ENCODE results near the gene PTPRN2. TPM values are rescaled to one million over a fixed set of nuclear protein-coding genes. Genes with fewer than 3 reads are reported as not detected.

Gene PTPRN2
- total and polyA plus RNA-seq, 2 of the 13 experiments (the other 11 are each of a cell fraction or from before 2014, with no cell fraction given), result 2.5 to 24.2 TPM

DNA sequence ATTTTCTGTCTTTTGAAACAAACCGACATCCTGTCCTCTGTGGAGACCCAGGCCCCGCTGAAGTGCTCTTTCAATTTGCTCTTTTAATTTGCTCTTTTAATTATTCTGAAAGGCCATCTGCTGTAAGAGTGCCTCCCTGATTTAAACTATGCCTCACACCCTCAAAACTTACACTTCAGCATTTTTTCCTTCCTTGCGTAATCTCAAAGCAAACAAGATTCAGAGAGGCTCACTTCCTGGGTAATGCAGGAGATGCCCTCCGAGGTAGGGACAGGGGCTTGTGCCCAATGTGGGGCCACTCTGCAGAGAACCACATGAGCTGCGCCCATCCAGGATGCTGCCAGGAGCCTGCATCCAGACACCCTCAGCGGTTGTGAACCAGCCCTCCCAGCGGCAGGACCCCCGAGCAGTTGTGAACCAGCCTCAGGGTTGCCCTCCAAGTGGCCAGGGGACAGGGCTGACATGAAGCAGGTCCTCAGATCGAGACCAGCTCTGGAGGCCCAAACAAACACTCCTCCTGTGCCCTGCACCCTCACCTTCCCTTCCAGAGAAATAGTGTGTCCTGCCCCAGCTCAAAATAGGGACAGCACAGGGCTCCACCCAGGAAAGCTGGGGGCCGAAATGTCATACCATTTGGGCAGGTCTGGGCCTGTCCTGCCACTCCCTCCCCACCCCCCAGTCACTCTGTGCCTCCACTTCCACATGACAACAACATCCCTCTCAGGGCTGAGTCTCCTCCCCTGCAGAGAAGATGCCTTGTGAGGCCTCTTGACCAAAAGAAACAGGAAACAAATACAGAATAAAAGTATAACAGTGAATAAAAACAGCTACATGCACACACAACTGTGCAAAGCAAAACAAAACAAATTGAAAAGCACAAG is 190.4 kb downstream of the PTPRN2 start (continued):
- TF ChIP-seq, protein P1, sequence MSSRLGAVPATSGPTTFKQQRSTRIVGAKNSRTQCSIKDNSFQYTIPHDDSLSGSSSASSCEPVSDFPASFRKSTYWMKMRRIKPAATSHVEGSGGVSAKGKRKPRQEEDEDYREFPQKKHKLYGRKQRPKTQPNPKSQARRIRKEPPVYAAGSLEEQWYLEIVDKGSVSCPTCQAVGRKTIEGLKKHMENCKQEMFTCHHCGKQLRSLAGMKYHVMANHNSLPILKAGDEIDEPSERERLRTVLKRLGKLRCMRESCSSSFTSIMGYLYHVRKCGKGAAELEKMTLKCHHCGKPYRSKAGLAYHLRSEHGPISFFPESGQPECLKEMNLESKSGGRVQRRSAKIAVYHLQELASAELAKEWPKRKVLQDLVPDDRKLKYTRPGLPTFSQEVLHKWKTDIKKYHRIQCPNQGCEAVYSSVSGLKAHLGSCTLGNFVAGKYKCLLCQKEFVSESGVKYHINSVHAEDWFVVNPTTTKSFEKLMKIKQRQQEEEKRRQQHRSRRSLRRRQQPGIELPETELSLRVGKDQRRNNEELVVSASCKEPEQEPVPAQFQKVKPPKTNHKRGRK (CRISPR knock-in tag; IDR thresholded peaks at IDR 0.05), result no peak
- TF ChIP-seq ZNF484 (CRISPR knock-in tag; IDR thresholded peaks at IDR 0.05; ENCODE audit: borderline replicate concordance, low read depth), result no peak
- TF ChIP-seq MAFF (IDR thresholded peaks at IDR 0.05; ENCODE audit: low read depth, low read length), result peak; percentile 85
- TF ChIP-seq FOSL1 (CRISPR knock-in tag; IDR thresholded peaks at IDR 0.05; ENCODE audit: borderline replicate concordance), result no peak
- TF ChIP-seq ETV5 (CRISPR knock-in tag; IDR thresholded peaks at IDR 0.05; ENCODE audit: borderline replicate concordance), result peak; percentile 82; the same call in 1 of the 2 replicates
- TF ChIP-seq ZNF331 (CRISPR knock-in tag; IDR thresholded peaks at IDR 0.05), result peak; percentile 25; the same call in 1 of the 2 replicates
- TF ChIP-seq, protein P2, sequence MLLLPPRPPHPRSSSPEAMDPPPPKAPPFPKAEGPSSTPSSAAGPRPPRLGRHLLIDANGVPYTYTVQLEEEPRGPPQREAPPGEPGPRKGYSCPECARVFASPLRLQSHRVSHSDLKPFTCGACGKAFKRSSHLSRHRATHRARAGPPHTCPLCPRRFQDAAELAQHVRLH (CRISPR knock-in tag; IDR thresholded peaks at IDR 0.05; ENCODE audit: borderline replicate concordance, low read depth), result no peak
- no peak for TF ChIP-seq ZFP90 (CRISPR knock-in tag; IDR thresholded peaks at IDR 0.05; ENCODE audit: borderline replicate concordance)
- TF ChIP-seq, protein P3, sequence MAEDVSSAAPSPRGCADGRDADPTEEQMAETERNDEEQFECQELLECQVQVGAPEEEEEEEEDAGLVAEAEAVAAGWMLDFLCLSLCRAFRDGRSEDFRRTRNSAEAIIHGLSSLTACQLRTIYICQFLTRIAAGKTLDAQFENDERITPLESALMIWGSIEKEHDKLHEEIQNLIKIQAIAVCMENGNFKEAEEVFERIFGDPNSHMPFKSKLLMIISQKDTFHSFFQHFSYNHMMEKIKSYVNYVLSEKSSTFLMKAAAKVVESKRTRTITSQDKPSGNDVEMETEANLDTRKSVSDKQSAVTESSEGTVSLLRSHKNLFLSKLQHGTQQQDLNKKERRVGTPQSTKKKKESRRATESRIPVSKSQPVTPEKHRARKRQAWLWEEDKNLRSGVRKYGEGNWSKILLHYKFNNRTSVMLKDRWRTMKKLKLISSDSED (CRISPR knock-in tag; IDR thresholded peaks at IDR 0.05), result no peak
- peak; percentile 27; the same call in 1 of the 2 replicates for TF ChIP-seq KAT8 (CRISPR knock-in tag; IDR thresholded peaks at IDR 0.05)
- no peak for TF ChIP-seq SMAD1 (CRISPR knock-in tag; IDR thresholded peaks at IDR 0.05; ENCODE audit: borderline replicate concordance, low read depth)
- no peak for TF ChIP-seq KLF15 (CRISPR knock-in tag; IDR thresholded peaks at IDR 0.05; ENCODE audit: borderline replicate concordance)
- no peak for TF ChIP-seq ZNF83 (CRISPR knock-in tag; IDR thresholded peaks at IDR 0.05; ENCODE audit: borderline replicate concordance)
- TF ChIP-seq KDM5B (CRISPR knock-in tag; IDR thresholded peaks at IDR 0.05; ENCODE audit: borderline replicate concordance), result no peak
- TF ChIP-seq CEBPG (CRISPR knock-in tag; IDR thresholded peaks at IDR 0.05), result peak; percentile 95
- peak; percentile 72 for TF ChIP-seq FOXA3 (CRISPR knock-in tag; IDR thresholded peaks at IDR 0.05)
- no peak for TF ChIP-seq ZNF33B (CRISPR knock-in tag; IDR thresholded peaks at IDR 0.05)
- TF ChIP-seq CCAR2 (optimal IDR thresholded peaks at IDR 0.05; ENCODE audit: low read depth, low read length), result no peak
- TF ChIP-seq RFX1 (IDR thresholded peaks at IDR 0.05), result no peak
- no peak for TF ChIP-seq SIN3B (IDR thresholded peaks at IDR 0.05; ENCODE audit: low read length)
- TF ChIP-seq, protein P4, sequence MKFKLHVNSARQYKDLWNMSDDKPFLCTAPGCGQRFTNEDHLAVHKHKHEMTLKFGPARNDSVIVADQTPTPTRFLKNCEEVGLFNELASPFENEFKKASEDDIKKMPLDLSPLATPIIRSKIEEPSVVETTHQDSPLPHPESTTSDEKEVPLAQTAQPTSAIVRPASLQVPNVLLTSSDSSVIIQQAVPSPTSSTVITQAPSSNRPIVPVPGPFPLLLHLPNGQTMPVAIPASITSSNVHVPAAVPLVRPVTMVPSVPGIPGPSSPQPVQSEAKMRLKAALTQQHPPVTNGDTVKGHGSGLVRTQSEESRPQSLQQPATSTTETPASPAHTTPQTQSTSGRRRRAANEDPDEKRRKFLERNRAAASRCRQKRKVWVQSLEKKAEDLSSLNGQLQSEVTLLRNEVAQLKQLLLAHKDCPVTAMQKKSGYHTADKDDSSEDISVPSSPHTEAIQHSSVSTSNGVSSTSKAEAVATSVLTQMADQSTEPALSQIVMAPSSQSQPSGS (CRISPR knock-in tag; IDR thresholded peaks at IDR 0.05), result no peak
- TF ChIP-seq MAZ (IDR thresholded peaks at IDR 0.05; ENCODE audit: borderline replicate concordance, low read depth, low read length), result no peak
- TF ChIP-seq MAZ (CRISPR knock-in tag; IDR thresholded peaks at IDR 0.05; ENCODE audit: low read depth), result no peak
- no peak for TF ChIP-seq SCMH1 (CRISPR knock-in tag; IDR thresholded peaks at IDR 0.05; ENCODE audit: borderline replicate concordance)
- peak; percentile 58 for TF ChIP-seq GATAD2A (CRISPR knock-in tag; IDR thresholded peaks at IDR 0.05)
- TF ChIP-seq, protein P5, sequence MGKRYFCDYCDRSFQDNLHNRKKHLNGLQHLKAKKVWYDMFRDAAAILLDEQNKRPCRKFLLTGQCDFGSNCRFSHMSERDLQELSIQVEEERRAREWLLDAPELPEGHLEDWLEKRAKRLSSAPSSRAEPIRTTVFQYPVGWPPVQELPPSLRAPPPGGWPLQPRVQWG (CRISPR knock-in tag; IDR thresholded peaks at IDR 0.05; ENCODE audit: borderline replicate concordance, low read depth), result no peak
- TF ChIP-seq ERF (CRISPR knock-in tag; IDR thresholded peaks at IDR 0.05), result no peak
